Prostate gland (tissue), 2 donors: ENCODE data around the gene CPOX. TPM values are rescaled to one million over a fixed set of nuclear protein-coding genes. Genes with fewer than 3 reads are reported as not detected.

Source experiments
- DNase-seq: peaks from one replicate; pipeline ENCODE4 v3.0.0-alpha.2; 2019; ENCODE audit warnings: low spot score
- H3K27ac ChIP-seq, 2 donors: fragments of 200-600 bp; sonication (generic); 2 replicates each; pipeline ENCODE4 v1.5.1; 2017 to 2019
- H3K27me3 ChIP-seq: fragments of 200-600 bp; sonication (generic); replicated peaks from 2 replicates; pipeline ENCODE4 v1.5.1; 2019; ENCODE audit not compliant: insufficient read depth
- H3K36me3 ChIP-seq, 2 donors: fragments of 200-600 bp; sonication (generic); 1 replicate in 1 of 2; 2 replicates in 1 of 2; pipeline versions ENCODE4 v1.5.1 to v1.8.1; 2017 to 2019
- H3K4me1 ChIP-seq: fragments of 200-600 bp; sonication (generic); replicated peaks from 2 replicates; pipeline ENCODE4 v1.5.1; 2019
- H3K4me3 ChIP-seq, 2 donors: fragments of 200-600 bp; sonication (generic); 2 replicates each; pipeline ENCODE4 v1.5.1; 2017 to 2019
- H3K9me3 ChIP-seq: fragments of 200-600 bp; sonication (generic); 2 replicates; pipeline ENCODE4 v1.5.1; 2017
- CTCF ChIP-seq, 4 experiments: fragments of 200-600 bp in 2 of 4; fragments of 450-650 bp in 2 of 4; sonication (generic) in 2 of 4; IDR thresholded peaks; 1 replicate in 3 of 4; 2 replicates in 1 of 4; pipeline ENCODE4 v1.5.1; 2016 to 2019; ENCODE audit warnings: antibody characterized with exemption in 4 of 4, mild to moderate bottlenecking in 2 of 4, moderate library complexity in 2 of 4
- POLR2A ChIP-seq: fragments of 450-650 bp; IDR thresholded peaks from one replicate; pipeline ENCODE4 v1.6.1; 2016; ENCODE audit warnings: antibody characterized with exemption, mild to moderate bottlenecking
- POLR2AphosphoS5 ChIP-seq: sonication (generic); formaldehyde crosslinking; IDR thresholded peaks from one replicate; pipeline ENCODE4 v1.6.1; 2017; ENCODE audit warnings: antibody characterized with exemption
- WGBS: methylation state at CpG from one replicate; pipeline ENCODE4 v1.1.5; 2018; 5-methylcytosine and 5-hydroxymethylcytosine counted together
- intact Hi-C: fragments of 100-400 bp; cut with DNase I; formaldehyde crosslinking; loops from one replicate; pipeline ENCODE4 v1.14.2; 2022
- total RNA-seq, 2 donors: library from RNA; depleted of rRNA; stranded (reverse); fragments of >200 nt; gene quantifications; one replicate each; pipeline ENCODE4 v1.1.0, GENCODE V29; 2016

Gene CPOX
- total RNA-seq, 2 donors from 2014 or later, result 25.3 to 25.6 TPM

- Histone ChIP-seq H3K4me1 (no peaks in the 10 kb centered on the region), H3K4me3 (no peak overlapping the region), H3K27ac (no peak overlapping the region), H3K36me3 (no peaks in the 10 kb centered on the region), H3K9me3 (no peaks in the 10 kb centered on the region), H3K27me3 (no peaks in the 10 kb centered on the region)
- no peak for TF ChIP-seq POLR2AphosphoS5
- no peak for DNase-seq
- WGBS, result 70% methylated on average over 6 of the region's 6 CpGs
- intact Hi-C loops, result no loop called here
Measured at GRCh38 chr3:98532709-98533571, 60.5 kb downstream of the CPOX start.

GRCh38 chr3:98532275-98532637 is 61.2 kb downstream of the CPOX start:
- Histone ChIP-seq H3K27ac (no peak overlapping the region), H3K27me3 (no peaks in the 10 kb centered on the region), H3K36me3 (no peaks in the 10 kb centered on the region), H3K4me3 (no peak overlapping the region), H3K9me3 (no peaks in the 10 kb centered on the region), H3K4me1 (no peaks in the 10 kb centered on the region)
- intact Hi-C loops, result no loop called here
- no peak for DNase-seq
- WGBS, result 91% methylated on average over 5 of the region's 5 CpGs
- TF ChIP-seq POLR2A (no peak), POLR2AphosphoS5 (no peak), CTCF (IDR thresholded peaks at IDR 0.05) (no peak)

- Histone ChIP-seq H3K27ac (no peak within 1 kb of the TSS), H3K4me3 (no peak within 1 kb of the TSS), H3K36me3 (no peaks in the 10 kb centered on the region), H3K9me3 (no peaks in the 10 kb centered on the region), H3K4me1 (no peaks in the 10 kb centered on the region), H3K27me3 (no peaks in the 10 kb centered on the region)
- 83% methylated on average over 7 of the region's 7 CpGs for WGBS
- no peak for DNase-seq
- no peak for TF ChIP-seq POLR2A
- no peak for TF ChIP-seq CTCF (IDR thresholded peaks at IDR 0.05)
- no peak for TF ChIP-seq POLR2AphosphoS5
- intact Hi-C loops, result no loop called here
Measured at GRCh38 chr3:98531622-98532274, 61.7 kb downstream of the CPOX start, which contains the start of gene GPR15. Gene GPR15 (plus strand): TSS chr3:98531978. CDS start chr3:98532034, 56 bp downstream.

GRCh38 chr3:98530676-98531075 is 62.7 kb downstream of the CPOX start:
- intact Hi-C loops, result no loop called here
- no peak overlapping the region for H3K27ac ChIP-seq
- H3K27me3 ChIP-seq, result no peaks in the 10 kb centered on the region
- no peaks in the 10 kb centered on the region for H3K4me1 ChIP-seq
- TF ChIP-seq POLR2AphosphoS5, result no peak
- no peak for TF ChIP-seq CTCF (IDR thresholded peaks at IDR 0.05)
- TF ChIP-seq POLR2A, result no peak
- H3K9me3 ChIP-seq, result no peaks in the 10 kb centered on the region
- H3K36me3 ChIP-seq, result no peaks in the 10 kb centered on the region
- no peak overlapping the region for H3K4me3 ChIP-seq
- DNase-seq, result no peak
- WGBS, result 96% methylated on average over 2 of the region's 2 CpGs

- H3K27me3 ChIP-seq, result no peaks in the 10 kb centered on the region
- H3K27ac ChIP-seq, result no peak overlapping the region
- no peak overlapping the region for H3K4me3 ChIP-seq
- H3K9me3 ChIP-seq, result no peaks in the 10 kb centered on the region
- intact Hi-C loops, result no loop called here
- DNase-seq, result no peak
- WGBS, result 90% methylated on average over 8 of the region's 8 CpGs
- no peaks in the 10 kb centered on the region for H3K4me1 ChIP-seq
- no peaks in the 10 kb centered on the region for H3K36me3 ChIP-seq
- TF ChIP-seq POLR2A (no peak), POLR2AphosphoS5 (no peak), CTCF (IDR thresholded peaks at IDR 0.05) (no peak)
Measured at GRCh38 chr3:98529856-98530459, 63.5 kb downstream of the CPOX start.
